ENCODE data around the gene HPS3.
A peak's percentile ranks its signal among the peaks of the same experiment; 100 is the strongest.
"Not testable (repeated sequence)": the region's sequence is repeated elsewhere in the genome, so short reads cannot be mapped to it uniquely, and the experiment has no call there.

Gene HPS3

DNA sequence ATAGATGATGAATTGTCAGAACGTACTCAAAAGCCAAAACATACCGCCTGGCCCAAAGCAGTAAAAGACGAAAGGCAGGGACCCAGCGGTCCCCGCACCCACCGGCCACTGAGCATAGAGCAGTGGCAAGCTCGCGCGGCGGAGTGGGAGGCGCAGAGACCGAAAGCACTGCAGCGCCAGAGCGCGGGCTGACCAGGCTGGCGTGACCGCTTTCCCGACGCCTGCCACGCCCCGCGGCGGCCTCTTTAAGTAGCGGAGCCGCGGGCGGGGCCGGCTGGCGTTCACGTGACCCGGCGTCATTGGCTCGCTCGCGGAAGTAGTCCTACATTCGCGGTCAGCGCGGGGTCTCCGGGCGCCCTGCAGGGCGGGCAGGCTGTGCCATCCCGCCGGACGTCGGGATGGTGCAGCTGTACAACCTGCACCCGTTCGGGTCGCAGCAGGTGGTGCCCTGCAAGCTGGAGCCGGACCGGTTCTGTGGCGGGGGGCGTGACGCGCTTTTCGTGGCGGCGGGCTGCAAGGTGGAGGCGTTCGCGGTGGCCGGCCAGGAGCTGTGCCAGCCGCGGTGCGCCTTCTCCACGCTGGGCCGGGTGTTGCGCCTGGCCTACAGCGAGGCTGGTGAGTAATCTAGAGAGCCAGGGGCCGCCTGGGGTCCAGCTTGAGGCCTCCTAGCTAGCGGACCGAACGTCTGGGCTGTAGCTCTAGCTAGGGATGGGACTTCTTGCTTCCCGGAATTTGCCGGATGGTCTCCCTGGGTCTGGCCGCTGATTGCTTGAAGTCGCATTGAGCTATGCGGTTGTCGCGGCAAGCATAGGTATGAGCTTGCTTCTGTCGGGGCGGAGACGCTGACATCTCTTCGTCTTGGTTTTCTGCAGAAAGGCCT is at the start of gene HPS3:
Gene HPS3, plus strand, starts transcription at position 313 of the 880 bp plus-strand sequence. Its CDS starts 86 bp downstream, at position 399.
- DNase-seq (ENCODE audit: low read depth in 1 of 2, low spot score in 1 of 2) = peak; percentile 61 to 73

DNA sequence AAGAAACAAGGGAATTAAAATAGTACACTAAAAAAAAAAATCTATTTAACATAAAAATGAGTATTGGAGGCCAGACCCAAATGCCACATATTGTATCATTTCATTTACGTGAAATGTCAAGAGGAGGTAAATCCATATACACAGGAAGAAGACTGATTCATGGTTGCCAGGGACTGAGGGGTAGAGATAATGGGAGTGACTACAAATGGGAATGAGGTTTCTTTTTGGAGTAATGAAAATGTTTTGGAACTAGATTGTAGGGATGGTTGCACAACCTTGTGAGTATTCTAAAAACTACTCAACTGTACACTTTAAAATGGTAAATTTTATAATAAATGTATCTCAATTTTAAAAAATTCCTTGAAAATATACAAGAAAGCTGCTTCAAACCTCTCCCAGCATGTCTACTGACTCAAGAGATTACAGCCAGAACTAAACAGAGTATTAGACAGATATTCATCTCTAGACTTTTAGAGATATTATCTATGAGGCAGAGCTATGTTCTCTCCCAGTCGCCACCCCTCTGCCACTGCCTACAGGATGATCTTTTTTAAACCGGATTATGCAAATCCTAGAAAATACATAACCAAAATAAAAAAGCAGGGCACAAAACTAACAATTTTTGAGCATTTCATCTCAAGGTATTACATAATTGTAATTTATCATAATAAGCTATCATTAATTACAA is 49.3 kb upstream of the HPS3 start:
- no peak for DNase-seq (ENCODE audit: low read depth in 1 of 2, low spot score in 1 of 2)

GRCh38 chr3:149080699-149081091 is 48.7 kb upstream of the HPS3 start:
- DNase-seq (ENCODE audit: low read depth in 1 of 2, low spot score in 1 of 2) = no peak

DNA sequence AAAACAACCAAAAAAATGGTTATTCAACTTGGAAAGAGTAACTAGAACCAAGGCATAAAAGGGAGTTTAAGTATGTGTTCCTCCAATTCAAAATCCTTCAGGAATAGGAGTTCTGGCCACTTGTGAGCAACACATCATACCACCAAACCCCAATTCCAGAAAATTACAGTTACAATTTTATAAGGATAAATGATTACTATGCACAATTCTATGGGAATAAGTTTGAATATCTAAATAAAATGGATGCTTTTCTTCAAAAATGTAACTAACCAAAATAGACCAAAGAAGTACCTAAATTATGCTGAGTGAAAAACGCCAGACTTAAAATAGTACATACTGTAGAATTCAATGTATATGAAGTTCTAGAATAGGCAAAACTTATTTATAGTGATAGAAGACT is 47.7 kb upstream of the HPS3 start:
- no peak for DNase-seq (ENCODE audit: low read depth in 1 of 2, low spot score in 1 of 2)

DNA sequence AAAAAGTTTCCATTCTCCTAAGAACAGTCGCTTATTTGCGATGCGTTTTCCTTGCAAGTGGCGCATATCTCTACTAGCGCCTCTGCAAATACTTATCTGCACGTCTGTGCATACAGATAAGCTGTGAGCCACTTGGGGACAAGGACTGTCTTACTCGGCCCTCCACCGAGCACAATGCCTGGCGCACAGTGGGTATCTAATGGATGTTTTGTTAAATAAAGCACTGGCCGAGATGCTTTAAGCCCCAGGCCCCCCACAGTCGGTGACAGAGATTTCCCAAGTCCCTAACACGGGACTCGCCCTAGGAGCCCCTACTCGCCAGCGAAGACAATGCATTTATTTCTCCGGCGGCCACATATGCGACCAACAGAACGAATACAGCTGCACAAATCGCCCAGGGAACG is 43.6 kb upstream of the HPS3 start:
- DNase-seq (ENCODE audit: low read depth in 1 of 2, low spot score in 1 of 2) = no peak

DNA sequence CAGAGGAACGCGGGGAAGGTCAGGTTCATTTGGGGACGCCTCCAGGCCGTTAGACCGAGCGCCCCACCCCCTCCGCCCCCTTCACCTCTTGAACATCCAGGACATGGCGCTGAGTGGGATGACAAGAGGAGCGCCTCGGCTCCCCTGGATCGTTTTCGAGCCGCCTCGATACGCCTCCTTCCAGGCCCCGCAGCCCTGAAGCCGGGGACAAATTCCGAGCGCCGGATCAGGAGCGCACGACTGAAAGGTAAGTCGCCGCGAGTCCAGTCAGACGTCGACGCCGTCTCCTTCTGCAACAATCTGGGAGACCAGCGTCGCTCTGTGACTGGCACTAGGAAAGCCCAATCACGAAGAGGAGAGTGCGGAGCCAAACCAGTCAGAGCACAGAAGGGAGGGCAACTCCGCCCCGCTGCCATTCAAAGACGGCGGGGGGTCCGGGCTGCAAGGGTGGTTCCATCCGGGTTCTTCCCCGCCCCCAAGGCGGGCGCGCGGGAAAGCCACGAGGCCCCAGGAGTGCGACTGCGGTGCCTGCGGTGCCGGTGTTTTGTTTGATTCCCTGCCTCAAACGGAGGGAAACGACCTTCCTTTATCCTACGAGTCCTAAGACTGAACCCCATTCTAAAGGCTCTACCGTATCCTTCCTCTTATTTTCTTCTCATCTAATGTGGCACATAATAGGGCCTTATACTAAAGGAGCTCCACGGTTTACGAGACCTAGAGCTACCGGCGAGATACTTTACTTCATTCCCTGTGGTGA is 43.0 kb upstream of the HPS3 start, which contains the start of gene HLTF:
Gene HLTF, minus strand, starts transcription at position 302 of the 757 bp plus-strand sequence. Its CDS starts 197 bp downstream, at position 105.
- DNase-seq (ENCODE audit: low read depth in 1 of 2, low spot score in 1 of 2) = peak; percentile 75 to 84

DNA sequence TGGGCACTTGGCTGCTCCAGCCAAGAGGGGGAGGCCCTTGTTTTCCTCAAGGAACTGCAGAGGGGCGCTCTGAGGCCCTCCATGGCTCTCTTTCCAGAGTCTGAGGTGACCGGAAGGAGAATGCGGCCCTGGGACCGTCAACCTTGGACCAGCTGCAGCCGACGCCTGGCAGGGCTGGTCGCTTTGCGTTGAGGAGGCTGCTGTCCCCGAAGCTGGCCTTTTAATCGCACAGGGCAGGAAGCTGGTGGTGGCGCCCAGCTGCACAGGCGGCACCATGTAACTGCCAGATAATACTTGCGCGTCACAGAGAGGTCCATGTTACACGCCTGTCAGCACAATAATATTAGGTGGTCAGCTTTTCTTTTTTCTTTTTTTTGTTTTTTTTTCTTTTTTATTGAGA is 42.2 kb upstream of the HPS3 start:
- DNase-seq (ENCODE audit: low read depth in 1 of 2, low spot score in 1 of 2) = no peak

DNA sequence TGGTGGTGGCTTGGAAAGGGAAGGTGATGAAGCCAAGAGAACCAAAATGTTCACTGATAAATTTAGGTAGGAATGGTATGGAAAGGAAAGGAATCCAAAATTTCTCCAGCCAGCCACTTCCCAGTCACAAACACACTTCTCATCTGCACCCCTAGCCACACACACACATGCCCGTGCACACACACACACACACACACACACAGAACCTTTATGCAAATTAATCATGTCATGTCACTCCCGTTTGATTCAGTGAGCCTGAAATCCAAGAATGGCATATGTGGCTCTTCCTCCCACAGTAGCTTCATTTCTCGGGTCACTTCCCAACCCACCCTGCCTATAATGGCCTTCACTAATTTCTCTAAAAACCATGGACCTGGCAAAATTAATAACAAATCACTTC is 40.0 kb upstream of the HPS3 start:
- no peak for DNase-seq (ENCODE audit: low read depth in 1 of 2, low spot score in 1 of 2)

DNA sequence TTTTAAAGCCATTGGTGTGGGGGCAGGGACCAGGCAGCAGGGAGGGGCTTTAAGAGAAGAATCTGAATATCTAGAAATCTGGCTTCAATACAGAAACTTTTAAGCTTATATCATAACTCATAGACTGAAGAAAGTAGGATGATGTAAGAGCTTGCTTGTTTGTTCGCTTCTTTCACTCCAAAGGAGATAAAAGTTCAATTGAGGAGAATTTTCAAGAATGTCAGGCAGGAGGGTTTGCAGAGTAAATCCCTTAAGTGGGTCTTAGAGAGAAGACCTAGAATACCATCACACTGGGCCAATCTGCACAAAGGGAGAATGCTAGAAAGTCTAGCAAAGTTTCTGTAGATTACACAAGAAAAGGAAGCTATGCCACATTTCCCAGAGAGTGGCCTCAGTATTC is 39.0 kb upstream of the HPS3 start:
- no peak for DNase-seq (ENCODE audit: low read depth in 1 of 2, low spot score in 1 of 2)

- no peak for DNase-seq (ENCODE audit: low read depth in 1 of 2, low spot score in 1 of 2)
Observed at GRCh38 chr3:149090907-149091306, 38.5 kb upstream of the HPS3 start.

DNA sequence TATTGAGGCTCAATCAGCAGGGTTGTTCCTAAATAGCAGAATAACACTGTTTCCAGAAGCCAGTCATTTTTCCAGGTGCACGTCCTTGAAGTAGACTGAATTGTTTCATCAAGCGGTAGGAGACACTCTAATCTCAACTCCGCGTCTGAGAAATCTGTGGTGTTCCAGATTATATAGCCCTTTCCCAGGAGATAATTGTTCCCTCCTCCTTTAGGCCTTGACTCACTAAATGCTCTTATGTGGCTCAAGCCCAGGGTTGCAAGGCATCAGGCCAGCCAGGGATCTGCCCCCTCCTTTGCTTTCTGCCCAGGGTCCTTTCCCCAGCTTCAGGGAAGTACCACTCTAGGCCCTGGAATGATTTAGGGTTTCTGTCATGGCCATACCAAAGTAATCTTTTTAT is 37.5 kb upstream of the HPS3 start:
- no peak for DNase-seq (ENCODE audit: low read depth in 1 of 2, low spot score in 1 of 2)

DNA sequence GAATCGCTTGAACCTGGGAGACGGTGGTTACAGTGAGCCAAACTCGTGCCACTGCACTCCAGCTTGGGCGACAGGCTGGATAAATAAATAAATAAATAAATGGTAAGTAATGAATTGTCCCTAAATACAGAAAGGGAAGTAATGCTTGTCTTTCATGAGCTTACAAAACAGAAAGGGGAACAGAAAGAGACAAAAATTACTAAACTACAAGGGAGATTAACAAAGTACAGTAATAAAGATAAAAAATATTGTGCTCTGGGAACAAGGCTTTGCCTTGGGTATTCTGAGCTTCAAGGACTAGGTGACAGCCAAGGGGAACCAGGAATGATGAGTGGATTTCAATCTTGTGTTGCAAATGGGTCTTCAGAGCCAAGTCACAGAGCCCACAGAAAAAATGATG is 34.0 kb upstream of the HPS3 start:
- DNase-seq (ENCODE audit: low read depth in 1 of 2, low spot score in 1 of 2) = no peak

- DNase-seq (ENCODE audit: low read depth in 1 of 2, low spot score in 1 of 2) = not testable (repeated sequence)
Observed at GRCh38 chr3:149097987-149098386, 31.5 kb upstream of the HPS3 start.

- DNase-seq (ENCODE audit: low read depth in 1 of 2, low spot score in 1 of 2) = no peak
Observed at GRCh38 chr3:149101154-149101553, 28.3 kb upstream of the HPS3 start.

DNA sequence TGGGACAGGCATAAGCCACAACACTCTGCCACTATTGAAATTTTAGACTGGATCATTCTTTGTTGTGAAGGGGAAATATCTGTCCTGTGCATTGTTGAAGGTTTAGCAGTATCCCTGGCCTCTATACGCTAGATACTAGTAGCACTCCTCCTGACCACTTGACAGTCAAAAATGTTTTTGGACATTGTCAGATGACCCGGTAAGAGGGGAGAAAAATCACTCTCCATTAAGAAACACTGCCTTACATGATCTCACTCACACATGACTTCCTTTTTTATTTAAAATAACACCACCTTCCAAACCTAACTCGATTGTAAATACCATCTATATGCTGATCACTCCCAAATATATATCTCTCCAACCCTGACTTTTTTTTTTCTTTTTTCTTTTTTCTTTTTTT is 27.8 kb upstream of the HPS3 start:
- DNase-seq (ENCODE audit: low read depth in 1 of 2, low spot score in 1 of 2) = no peak

DNA sequence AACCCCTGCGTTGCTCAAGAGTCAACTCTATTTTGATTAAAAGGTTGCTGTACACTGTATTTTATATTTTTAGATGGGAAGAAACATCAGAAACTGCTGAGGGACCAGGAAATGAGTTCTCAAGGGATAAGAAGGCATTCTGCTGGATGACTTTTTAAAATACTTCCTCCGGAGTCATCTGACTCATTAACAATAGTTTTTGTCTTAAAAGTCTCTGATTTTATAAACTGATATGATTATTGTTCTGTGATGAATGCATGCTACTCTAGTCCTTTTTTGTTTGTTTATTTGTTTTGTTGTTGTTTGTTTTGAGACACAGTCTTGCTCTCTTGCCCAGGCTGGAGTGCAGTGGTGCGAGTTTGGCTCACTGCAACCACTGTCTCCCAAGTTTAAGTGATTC is 25.0 kb upstream of the HPS3 start:
- no peak for DNase-seq (ENCODE audit: low read depth in 1 of 2, low spot score in 1 of 2)

- DNase-seq (ENCODE audit: low read depth in 1 of 2, low spot score in 1 of 2) = no peak
Observed at GRCh38 chr3:149114458-149114857, 15.0 kb upstream of the HPS3 start.

- DNase-seq (ENCODE audit: low read depth in 1 of 2, low spot score in 1 of 2) = no peak
Observed at GRCh38 chr3:149115114-149115513, 14.3 kb upstream of the HPS3 start.

DNA sequence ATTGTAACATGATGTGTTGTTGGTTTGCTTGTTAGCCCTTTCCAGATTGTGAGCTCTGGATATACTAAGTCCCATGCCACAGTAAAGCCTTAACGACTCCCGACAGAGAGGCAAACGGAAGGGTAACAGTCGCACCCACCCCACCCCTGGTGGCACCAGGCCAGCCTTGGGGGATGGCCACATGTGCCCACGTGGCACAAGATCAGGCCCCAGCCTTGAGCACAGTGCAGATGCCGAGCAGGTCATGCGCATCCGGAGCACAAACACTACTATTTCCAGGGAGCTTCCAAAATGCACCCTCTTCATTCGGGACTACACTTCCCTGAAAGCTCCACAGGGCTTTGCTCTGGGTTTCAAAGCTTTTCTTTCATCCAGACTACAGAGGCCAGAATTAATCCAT is 10.7 kb upstream of the HPS3 start:
- no peak for DNase-seq (ENCODE audit: low read depth in 1 of 2, low spot score in 1 of 2)

GRCh38 chr3:149119466-149119865 is 10.0 kb upstream of the HPS3 start:
- no peak for DNase-seq (ENCODE audit: low read depth in 1 of 2, low spot score in 1 of 2)

DNA sequence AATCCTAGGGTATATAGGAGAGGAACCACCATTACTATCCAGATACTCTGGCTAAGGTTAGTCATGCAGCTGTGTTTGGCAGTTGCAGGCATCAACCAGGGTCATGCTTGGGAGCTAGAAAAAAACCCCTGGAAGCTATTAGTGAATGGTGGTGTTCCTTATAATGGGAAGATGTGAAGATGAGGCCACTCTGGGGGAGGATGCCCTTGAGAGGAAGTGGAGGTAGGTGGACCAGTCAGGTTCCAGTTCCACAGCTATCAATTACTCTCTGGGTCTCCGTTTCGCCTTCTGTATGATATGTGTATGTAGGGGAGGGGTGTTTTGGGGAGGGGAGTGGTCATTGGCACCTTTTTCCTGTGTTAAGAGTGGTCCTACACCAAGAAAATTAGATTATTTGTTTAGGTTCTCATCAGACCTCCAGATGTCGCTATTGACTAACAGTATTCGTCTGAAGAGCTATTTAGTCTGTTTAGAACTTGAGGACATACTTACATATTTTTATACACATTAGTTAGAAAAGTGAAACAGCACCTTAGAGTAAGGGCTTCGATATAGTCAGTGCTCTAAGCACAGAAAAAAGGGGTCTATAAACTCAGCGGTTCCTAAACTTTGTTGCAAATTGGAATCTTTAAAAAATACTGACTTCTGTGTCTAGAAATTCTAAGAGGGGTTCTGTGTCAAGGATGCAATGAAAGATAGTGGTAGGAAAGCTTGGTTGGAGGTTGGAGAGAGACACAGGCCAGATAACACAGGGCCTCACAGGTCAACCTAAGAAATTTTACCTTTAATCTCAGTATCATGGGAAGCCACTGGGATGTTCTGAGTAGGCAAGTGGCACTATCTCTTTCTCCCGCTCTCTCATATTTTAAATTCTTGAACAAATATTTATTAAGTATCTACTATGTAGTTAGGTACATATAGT is 9.1 kb upstream of the HPS3 start:
- DNase-seq (ENCODE audit: low read depth in 1 of 2, low spot score in 1 of 2) = no peak

Measured in activated T-helper 1 cell treated with anti-CD3 and anti-CD28 coated beads, Interleukin-2, amount 50 U/mL, for 16 hours (primary cell).